NCI-H82 treated with DMSO at 0.1 percent for 48 hours (cell line): ENCODE measurements around the gene RNF144B.
"Not testable (repeated sequence)": the region's sequence is repeated elsewhere in the genome, so short reads cannot be mapped to it uniquely, and the experiment has no call there.

Source experiments
- DNase-seq: peaks from one replicate; lab custom pipeline; 2025; ENCODE audit not compliant: unreplicated experiment; lab: John Stamatoyannopoulos, UW

Gene RNF144B

DNA sequence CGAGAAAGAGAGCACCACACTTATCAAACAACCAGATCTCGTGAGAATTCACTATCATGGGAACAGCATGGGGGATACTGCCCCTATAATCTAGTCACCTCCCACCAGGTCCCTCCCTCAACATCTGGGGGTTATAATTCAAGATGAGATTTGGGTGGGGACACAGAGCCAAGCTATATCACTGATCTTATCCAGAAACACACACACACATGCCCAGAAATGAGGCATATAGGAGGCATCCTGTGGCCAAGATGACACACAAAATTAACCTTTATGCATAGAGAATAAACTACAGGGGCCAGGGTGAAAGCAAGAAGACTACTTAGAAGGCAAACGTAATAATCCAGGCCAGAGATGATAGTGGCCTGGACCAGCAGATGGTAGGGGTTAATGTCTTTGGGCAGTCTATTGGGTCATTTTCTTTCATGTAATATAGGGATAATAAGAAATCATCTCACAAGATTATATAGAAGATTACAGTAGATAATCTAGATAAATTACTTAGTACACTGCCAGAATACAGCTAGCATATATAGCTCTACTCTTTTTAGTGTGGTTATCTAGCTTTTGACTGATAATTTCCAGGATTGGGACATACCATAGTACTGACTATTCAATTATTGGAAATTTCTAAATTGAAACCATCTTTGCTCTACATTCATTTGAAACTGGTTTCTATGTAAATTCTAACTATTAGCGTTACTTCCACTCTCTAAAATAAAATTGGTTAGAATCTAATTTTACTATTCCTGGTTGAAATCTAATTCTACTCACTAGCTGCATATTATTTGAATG lies 20.0 kb downstream of the RNF144B start:
- DNase-seq: no peak

DNA sequence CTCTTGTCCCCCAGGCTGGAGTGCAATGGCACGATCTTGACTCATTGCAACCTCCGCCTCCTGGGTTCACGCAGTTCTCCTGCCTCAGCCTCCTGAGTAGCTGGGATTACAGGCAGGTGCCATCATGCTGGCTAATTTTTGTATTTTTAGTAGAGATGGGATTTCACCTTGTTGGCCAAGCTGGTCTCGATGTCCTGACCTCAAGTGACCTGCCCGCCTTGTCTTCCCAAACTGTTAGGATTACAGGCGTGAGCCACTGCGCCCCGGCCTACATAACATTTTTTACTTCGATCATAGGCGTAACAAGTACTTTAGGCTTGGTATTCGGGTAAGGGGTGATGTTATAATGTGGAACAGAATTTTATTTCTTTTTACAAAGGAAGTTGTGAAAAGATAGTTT lies 22.5 kb downstream of the RNF144B start:
- not testable (repeated sequence) for DNase-seq

DNA sequence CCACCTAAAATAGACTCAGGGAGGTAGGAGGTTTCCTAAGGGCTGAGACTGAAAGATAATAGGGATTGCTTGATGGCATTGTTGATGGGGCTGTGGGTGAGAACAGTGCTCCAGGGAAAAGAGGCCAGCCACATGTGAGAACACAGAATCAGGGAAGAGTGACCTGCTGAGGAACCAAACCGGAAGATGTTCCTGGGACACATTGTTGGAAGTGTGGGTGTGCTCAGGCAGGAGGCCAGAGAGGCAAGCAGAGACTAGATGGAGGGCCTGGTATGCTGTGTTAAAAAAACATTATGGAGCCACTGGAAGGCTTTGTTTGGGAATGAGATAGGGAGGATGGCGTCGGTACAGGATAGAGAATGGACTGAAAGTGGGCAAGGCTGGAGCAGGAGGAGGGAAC lies 23.3 kb downstream of the RNF144B start:
- no peak for DNase-seq

DNA sequence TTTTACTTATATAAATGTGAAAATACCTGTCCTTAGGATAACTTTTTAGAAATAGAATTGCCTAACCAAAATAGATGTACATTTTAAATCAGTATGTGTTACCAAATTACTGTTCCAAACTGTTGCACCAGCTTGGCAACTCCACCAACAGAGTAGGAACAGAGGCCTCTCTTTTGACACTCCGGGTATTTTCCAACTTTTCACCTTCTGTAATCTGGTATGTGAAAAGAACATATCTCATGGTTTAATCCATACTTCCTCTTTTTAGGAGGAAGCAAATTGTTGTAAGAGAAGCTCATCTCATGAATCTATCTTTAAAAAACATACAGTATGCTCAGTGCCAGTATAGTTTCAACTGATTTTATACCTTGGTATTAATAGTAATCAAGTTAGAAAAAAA lies 24.9 kb downstream of the RNF144B start:
- no peak for DNase-seq

DNA sequence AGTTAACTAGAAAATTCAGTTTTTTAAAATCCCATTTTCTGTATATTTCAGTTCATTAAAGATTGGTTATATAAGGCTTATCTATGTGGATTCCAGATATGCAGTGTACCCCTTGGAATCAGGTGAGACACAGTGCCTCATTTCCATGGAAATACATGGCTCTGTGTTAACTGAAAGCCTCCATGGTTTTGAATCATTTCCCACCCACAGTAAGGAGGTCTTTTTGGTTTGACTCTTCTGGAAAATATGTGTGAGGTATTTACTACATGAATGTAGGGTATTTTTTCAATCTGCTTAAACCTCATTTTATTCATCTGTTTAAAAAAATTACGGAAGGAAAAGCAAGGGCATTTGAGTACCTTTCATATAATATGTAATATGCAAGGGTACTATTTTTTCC lies 25.5 kb downstream of the RNF144B start:
- DNase-seq: no peak

DNA sequence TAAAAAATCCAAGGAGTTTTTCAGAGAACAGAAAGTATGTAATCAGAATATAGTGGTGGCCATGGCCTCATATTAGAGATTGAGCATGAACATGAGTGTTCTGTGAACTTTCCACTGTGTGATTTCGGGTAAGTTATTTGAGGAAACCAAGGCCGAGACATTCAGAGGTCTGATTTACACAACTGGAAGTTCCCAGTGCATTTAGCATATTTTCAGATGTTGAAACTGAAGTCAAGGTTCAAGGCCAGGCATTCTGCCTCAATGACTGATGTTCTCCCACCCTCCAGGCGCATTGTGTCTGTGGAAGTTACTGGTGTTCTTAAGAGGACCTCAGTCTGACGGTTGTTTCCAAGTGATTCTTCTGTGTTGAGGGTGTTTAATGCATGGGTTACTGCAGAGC lies 26.2 kb downstream of the RNF144B start:
- no peak for DNase-seq

DNA sequence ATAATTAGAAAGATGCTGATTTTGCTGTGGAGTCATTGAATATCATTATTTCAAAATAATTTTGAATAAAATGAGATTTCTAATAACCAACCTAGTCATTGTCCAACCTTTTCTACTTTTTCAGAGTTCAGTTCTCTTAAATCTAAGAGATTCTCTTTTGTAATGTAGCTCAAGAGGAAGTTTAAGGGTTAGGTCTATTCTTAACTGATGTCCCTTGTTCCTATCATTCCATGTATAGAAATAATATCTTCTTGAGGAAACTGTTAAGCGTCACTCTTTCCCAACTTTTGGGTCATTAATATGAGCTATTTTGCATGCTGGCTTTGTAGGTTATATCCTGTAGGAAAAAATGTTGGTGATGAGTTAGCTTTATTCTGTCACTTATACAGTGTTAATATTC lies 27.0 kb downstream of the RNF144B start:
- no peak for DNase-seq

DNA sequence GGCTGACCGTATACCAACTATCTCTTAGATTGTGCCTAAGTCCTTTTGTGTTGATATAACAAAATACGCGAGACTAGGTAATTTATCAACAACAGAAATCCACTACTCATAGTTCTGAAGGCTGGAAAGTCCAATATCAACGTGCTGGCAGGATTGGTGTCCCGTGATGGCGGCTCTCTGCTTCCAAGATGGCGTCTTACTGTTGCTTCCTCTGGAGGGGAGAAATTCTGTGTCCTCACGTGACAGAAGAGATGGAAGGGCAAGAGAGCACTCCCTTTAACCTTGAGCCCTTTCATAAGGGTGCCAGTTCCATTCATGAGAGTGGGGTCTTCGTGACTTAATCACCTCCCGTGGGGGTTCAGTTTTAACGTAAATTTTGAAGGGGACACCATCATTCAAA lies 28.1 kb downstream of the RNF144B start:
- DNase-seq: no peak

DNA sequence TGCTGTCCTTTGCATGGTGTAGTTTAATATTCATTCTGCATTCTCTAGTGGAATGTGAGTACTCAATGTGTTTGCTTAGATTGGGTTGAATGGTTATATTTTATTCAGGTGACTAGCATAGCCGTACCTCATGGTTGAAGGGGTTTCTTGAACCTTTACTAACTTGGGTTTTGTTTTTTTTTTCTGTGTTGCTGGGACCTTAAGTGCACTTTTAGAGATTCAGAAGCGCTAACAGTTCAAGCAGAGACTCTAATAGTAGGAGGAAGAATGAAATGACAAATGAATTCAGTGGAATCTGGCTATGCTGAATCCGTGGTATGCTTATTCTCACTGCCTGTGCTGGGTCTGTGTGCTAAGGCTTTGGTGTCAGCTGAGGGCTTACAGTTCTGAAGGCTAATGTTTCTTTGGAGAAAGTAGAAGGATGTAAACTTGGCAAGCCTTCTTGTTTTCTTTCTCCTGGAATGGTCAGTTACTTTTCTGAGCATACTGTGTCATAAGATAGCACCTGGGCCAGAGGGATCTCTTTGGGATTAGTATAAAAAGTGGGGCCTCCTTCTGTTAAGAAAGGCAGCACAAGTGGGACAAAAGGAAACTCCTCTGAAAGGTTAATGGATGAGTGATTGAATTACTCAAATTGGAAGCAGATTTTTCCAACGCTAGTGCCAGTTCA lies 28.7 kb downstream of the RNF144B start:
- no peak for DNase-seq

DNA sequence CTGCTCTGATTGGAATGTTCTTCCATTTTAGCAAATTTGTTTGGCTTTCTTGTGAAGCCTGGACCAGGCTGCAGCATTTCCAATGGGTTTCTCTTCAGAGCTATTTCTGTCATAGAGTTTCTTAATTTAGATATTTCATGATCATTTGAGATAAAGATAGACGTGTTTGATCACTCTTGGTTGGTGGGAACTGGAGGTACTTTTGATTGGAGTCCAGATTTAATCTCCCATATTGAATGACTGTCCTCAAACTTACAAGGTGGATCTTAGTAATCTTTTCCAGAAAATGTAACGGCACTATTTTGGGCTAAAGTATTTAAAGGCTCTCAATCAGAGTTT lies 29.2 kb downstream of the RNF144B start:
- no peak for DNase-seq

DNA sequence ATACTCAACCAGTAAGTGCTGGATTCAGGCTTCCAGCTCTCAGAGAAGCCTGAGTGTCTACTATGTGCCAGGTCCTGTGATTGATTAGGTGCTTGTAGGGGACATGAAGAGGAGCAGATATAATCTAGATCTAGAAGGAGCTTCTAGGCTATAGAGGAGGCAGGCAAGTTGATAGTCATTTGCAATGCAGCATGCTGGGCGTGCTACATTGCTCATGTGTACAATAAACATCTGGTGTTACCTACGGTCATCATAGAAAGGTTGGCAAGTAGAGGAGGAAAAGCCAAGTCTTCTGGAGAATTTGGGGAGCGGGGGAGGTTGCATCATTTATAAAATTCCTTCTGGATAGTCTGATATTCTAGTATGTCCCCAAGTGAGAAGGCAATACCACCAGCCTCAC lies 33.2 kb downstream of the RNF144B start:
- DNase-seq: no peak

DNA sequence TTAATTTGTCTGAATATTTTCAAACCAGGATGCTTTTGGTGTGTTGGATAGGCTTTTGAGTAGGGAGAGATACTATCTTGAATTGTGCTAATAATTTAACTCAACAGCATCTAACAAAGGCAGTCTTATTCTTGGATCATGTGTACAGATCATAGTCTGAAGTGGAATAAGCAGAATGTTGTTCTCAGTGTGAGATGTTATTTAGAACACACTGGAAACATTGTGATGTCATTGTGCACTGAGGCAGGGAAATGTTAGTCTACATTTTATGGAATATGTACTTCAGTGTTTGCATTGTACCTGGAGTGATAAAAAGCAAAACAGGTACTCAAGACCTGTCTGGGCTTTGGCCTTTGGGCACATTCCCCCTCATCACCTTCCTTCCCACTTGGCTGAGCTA lies 35.0 kb downstream of the RNF144B start:
- no peak for DNase-seq

DNA sequence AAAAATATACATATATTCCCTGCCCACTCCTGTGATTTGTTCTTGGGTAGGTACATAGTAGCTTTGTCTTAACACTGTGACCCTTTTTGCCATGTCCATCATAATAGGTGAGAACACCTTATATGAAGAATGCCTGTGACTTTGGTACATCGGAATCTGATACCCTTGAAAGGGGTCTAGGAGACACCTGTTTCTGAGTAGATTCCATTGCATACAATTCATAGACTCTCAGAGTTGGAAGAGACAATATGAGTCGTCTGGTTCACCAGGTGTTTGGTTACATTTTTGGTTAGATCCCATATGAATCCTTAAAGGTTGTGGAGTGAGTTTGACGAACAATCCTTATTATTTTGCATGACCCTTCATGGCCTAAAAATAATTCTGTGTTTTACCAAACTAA lies 36.3 kb downstream of the RNF144B start:
- DNase-seq: no peak

DNA sequence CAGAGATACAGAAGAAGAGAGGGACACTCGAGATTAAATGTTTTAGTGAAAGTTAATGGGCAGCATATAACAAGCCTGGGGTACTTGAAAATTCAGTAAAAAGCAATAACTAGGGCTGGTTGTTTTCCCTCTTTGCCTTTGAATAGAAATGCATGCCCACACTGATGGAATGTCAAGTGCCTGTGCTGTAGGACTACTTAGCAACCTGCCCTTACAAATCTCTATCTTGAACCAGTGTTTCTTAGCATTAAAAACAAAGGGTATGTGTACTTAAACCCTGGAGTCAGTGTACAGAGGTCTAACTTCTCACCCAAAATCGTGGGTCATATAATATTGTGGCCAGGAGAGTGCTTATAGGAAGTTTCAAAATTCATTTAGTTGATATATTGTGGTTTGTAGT lies 37.1 kb downstream of the RNF144B start:
- DNase-seq: no peak

DNA sequence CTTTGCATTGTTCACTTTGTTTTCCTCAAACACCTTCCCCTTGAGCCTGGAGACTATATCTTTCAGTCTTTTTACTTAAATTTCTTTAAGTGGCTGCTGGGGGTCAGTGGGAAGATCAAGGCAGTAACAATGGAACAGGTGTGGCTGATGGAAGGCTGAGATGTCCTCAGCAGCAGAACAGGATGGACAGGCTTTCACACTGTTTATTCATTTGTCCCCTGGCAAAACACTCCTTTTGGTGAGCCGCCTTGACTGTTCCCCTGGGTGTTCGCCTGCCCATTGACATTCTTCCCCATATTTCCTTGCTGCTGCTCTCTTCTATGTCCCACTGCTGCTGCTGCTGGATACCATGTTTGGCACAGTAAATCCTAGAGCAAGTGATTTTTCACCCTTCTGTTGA lies 38.1 kb downstream of the RNF144B start:
- DNase-seq: no peak

DNA sequence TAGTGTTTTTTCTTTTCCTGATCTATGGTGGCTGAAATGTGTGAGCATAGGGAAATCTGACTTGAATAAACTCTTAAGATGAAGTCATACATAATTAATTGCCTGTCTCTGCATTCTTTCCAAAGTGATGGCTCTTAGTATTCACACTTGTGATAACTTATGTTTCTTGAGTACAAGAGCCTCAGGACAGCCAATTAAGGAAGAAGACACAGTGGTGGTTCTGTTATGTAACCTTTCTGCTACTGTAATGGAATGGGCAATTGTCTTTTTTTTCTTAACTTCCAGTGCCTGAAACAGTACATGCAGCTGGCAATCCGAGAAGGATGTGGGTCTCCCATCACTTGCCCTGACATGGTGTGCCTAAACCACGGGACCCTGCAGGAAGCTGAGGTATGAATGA lies 40.1 kb downstream of the RNF144B start:
- DNase-seq: no peak

DNA sequence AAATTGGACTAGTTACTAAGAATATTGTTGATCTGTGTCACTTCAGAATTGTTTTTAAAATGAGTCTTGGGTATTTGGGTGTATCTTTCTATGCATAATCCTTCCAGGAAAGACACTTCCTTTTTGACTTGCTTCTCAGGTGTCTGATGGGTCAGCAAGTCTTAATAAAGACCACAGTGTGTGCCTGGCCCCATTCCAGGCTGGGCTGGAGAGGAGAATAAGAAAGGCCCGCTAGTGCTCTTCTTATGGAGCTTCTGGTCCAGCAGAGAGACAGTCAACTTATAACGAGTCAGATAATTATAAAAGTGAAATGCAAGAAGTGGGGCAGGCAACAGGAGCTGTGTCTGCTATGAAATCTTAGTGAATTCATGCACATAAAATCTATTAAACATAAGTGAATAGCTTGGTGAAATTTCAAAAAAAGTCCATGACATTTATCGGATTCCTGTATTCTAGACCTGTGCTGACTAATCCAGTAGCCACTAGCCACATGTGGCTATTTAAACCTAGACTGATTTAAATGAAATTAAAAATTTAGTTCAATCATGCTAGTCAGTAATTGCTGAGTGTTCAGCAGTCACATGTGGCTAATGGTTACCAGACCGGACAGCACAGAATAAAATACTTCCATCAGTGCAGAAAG lies 42.6 kb downstream of the RNF144B start:
- DNase-seq: no peak

DNA sequence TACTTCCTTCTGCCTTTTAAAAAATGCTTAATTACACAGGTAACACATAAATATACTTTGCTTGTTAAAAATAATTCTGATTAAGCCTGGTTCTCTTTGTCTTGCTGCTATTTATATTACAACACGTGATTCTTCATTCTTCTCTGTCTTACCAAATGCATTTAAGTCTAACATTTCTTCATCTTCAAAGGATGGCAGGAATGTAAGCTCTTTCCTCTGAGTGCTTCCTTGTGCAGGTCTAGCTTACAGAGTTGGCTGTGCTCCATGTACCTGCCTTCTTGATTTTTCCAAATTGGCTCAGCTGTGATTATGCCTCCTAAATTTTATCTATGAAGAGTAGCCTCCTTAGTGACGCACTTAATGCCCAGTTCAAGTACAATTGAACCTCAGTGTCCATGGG lies 44.4 kb downstream of the RNF144B start:
- no peak for DNase-seq

DNA sequence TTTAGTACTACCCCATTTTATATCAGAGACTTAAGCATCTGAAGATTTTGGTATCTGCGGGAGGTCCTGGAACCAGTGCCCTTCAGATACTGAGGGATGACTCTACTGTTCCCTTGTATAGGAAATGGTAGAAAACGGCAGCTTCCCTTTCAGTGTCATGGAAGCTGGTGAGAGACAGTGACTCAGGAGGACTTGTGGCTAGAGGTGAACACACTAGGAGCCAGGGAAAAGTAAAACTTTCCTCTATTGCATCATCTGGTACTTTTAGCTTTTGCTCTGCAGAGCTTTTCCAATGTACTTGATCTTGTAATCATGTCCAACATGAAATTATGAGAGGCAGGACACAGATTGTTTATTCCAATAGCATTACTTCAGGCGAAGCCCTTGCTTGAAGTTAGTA lies 45.0 kb downstream of the RNF144B start:
- DNase-seq: no peak

DNA sequence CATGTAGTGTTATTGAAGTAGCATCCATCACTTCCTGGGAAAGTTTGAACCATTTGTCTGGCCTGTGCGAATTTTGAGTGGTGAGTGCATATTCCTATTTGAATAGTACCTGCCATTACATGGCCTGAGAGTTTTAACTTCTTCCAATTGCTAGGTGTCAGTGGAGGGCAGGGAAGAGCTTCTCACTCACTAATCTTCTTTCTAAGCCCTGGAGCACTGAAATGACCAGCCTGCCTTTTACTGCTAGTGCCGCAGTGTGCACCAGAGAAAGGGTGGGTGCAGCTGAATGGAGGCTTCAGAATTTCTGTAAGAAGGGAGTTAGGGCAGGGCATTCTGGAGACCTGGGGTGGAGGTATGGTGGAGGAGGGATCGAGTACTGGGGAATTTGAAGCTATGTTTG lies 45.5 kb downstream of the RNF144B start:
- DNase-seq: no peak

DNA sequence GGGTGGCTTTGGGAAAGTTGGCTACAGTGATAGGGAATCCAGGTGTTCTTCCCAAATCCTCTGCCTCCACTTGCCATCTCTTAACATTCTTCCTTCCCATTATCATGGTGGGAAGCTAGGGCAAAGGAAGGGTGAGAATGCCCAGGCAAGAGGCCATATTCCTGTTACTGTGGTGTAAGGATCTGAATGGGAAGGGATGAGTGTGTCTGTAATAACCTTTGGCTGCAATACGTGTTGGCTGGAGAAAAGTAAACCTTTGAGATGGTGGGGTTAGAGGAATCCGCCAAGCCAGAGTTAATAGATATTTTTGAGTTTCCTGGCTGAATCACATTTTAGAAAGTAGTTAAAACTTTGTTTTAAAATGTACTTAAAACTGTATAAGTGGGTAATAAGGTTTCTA lies 45.9 kb downstream of the RNF144B start:
- no peak for DNase-seq

DNA sequence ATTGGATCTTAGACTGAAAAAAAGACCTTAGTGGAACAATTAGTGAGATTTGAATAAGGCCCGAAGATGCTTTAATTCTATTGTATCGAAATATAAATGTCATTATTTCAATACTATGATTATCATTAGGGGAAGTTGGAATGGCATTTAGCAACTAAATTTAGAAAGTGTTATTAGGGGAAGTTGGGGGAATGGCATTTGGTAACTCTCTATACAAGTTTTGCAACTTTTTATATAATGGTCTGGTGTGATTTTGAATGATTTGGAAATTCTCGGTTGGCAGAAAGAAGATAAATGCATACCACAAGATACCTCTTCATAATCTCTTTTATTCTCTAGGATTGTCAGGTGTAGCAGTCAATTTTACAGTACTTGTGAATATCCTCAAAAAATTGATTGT lies 49.2 kb downstream of the RNF144B start:
- no peak for DNase-seq

DNA sequence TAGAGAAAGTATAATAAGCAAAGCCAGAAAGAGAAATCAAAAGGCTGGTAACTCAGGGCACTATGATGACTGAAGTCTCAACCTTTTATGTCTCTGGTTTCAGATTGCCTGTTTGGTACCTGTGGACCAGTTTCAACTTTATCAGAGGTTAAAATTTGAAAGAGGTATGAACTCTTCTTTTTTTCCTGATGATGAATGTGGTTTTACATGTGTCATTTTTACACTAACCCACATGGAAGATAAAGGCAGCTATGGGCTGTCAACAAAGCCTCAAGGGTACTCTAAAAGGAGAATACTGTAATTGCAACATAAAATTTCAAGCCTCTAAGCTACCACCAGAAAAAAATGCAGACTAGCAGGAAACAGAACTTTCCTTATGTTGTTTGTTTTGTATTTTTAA lies 52.4 kb downstream of the RNF144B start:
- DNase-seq: no peak
